Measurements from ENCODE around the gene DPH2.

DPH2 gene

DNA sequence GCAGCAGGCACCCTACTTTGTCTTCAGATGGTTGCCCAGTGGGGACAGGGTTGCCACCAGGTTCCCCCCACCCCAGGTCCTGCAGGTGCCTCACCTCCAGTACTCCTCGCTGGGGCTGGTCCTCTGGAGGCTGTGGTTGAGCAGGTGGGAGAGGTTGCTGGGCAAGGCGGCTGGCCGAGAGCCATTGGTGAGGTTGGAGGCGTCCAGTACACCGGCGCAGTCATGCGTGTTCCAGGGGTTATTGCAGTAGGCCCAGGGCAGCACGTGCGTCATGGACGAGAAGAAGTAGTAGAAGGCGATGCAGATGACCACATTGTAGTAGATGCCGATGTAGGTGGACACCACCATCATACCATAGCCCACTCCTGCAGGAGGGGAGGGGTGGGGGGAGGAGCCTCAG lies 38.4 kb downstream of the DPH2 start:
- no peak for DNase-seq

DNA sequence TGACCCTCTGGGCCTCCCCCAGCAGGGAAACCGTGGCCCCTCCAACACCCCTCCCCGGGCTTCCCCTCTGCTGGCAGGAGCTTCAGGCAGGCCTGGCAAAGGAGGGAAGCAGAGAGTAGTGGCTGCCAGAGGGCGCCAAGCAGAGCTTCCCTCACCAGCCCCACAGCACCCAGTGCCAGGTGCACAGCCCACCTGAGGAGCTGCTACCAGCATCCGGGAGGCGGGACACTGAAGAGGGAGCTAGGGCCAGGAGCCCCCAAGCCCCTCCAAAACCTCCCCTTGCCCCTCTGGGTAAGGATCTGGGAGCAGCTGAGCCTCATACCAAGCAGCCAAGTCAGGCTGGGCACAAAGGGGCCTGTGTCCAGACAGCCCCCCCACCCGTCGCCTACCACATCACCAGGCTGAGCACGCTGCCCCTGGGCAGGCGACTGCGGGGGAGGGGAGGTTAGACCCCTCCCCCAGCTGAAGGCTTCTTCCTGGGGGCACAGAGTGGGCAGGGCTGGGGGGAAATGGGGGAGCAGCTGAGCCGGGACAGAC lies 41.2 kb downstream of the DPH2 start:
- no peak for DNase-seq

DNA sequence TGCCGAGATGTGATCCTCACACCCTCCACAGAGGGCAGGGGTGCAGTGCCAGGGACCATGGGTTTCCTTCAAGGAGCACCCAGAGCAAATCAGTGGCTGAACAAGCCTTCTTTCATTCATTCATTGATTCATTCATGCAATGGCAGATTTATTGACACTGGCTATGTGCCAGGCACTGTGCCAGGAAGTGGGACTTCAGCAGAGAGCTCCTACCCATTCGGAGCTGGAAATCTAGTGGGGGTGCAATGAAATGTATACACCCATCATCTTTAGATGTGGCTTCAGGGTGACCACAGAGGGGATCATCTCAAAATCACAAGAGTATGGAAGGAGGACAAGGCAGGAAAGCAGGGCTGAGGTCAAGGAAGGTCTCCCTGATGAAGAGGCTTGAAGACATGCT lies 42.6 kb downstream of the DPH2 start:
- no peak for DNase-seq

DNA sequence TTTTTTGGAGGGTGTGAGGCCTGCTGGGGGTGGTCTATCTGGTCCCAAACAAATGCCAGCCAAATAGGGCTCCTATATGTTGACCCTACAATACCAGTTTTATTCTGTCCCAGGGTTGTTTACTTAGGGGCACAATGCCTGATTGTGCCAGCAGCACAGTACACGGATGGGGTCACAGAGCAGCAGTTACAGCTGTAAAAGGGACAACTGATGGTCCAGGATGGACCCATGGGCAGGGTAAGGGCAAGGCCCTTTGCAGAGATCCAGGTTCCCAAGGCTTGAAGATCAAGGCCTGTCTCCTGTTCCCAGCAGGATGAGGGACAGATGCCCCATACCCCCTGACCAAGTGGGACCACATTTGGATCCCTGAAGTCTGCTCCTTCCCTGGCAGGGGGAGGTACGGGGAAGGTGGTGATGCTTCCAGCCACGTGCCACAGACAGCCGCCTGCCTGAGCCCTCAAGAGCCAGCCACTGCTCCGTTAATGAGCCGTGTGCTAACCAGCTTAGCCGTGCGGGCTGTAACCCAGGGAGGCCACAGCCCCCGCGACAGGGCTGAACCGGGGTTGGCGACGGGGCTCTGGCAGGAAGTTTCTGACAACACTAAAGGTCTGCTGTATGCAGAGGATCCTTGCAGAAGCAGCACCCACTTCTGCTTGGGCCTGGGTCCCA lies 43.3 kb downstream of the DPH2 start:
- DNase-seq = no peak

DNA sequence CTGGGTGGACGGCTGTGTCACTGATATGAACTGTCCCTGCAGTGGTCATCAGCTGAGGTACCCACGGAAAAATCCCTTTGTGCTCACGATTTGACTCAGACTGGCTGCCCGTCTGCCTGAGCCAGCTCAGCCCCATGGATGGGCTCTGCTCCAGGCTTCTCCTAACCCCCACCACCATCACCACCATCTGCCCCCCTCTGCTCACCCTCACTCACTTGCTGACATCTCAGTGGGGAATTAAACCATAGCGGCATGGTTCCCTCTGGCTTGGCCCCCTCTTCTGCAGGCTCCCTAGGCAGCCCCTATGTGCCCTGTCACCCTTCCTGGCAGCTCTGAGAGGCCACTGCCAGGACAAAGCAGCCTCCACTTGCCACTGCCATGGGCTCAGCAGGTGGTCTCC lies 44.1 kb downstream of the DPH2 start:
- DNase-seq = no peak

DNA sequence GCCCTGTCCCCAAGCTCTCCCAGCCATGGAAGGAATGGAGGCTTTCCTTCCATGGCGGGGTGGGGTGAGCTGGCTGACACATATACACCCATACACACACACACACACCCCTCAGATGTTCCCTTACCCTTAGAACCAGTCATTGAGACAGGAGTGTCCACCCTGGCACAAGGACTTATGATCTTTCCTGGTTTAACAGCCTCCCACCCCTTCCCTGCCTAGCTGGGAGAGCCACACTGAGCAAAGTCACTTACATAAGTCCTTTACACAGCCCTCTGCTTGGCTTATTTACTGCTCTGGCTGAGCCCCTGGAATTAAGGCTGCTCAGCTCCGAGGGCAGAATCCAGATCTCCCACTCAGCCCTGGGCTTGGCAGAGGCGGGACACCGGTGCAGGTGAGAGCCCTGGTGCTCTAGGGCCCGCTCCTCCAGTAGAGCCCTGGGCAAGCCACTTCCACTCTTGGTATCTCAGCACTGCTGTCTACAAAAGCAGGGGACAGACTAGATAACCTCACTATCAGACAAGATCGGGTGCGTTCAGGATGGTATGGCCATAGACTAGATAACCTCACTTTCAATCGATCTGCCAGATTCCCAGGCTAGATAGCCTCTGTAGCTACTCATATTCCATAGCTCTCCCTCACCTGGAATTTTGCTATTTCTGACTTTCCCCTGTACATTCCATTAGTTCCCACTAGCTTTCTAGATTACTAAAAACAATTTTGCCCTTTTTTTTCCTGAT lies 44.7 kb downstream of the DPH2 start:
- DNase-seq = no peak

DNA sequence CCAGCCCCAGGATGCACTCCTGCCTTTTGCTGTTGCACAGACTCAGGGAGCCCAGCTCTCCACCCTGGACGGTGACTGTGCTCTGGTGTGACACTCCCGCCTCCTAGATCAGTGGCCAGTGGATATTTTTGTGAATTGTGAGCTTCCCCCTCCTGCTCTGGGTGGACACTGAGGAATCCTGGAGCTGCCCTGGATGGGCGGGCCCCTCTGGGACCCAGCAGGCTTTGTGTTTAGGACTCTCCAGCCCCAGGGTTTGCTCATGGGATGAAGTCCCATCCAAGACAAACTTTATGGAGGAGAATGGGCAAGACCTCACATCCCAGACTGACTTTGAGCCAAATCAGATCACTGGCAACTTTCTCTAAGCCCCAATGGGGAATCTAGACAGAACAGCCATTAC lies 45.4 kb downstream of the DPH2 start:
- no peak for DNase-seq

DNA sequence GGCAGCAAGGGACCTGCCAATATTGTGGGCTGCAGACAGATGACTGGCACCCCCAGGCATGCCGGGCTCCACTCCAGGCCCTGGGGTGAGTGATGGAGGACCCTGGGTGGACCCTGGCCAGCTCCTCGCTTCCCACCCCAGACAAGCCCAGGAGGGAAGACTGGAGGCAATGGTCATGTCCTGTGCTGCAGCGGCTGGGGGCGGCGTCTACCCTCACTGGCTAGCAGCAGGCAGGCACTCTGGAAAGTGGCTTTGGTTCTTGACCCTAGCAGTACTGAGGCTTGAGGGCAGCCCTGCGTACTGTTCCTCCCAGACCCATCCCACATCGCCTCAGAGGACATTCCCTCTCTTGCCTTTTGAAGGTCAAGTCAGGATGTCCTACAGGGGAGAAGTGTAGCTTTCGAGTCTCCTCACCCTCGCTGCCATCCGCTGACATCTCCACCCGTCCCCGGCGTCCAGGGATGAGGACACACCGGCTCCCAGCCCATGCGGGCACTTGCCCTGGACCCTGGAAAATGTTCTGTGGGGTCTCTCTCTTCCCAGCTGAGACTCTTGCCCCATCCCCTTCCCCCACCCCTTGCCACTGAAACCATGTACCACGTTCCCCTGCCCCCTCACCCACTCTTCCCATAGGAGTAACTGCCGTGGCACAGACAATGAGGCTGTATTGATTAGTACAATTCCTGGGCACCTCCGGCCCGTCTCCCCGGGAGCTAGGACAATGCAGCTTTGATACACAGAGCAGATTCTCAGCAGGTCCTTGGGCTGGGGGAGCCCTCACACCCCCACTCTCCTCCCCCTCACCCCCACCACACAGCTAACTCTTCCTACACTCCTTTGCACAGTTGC lies 46.5 kb downstream of the DPH2 start:
- no peak for DNase-seq

DNA sequence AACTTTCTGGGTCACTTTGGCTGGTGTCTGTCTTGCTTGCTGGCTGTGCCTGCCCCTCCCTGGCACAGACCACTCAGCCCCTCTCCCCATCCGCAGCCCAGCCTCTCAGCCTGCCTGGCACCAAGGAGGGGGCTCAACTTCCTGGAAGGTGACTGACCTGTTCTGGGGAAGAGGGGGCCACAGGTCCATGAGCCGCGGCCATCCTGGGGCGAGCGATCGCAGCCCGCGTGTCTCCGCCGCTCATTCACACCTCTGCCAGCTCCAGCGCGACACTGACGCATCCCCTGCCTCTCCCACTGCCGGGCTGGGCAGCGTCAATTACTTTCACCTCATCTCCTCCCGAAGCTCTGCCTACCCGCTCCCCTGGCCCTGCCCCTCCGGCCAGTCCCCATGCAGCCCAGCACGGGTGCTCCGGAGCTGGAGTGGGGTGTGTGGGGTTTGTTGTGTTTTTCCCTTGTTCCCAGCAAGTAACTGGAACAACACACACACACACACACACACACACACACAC lies 47.1 kb downstream of the DPH2 start:
- no peak for DNase-seq

DNA sequence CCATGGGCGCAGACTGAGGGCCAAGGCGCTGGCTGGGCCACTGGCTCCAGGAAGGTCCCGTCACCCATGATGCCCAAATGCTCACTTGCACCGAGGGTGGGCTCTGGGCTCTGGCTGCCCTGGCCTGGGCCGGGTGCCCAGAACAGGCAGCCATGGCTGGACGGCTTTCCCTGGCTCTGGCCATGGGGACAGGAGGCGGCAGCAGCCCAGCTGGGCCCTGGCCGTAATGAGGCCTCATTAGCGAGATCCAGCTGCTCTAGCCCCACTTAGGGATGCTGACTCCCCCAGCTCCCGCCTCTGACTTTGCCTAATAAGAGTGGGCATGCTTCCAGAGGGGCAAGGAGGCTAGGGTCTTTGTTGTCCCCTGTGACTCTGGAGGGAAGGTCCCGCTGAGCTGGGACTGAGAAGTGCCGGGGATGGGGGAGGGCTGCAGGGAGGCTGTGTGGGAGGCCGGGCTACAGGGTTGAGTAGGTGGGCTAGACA lies 49.7 kb downstream of the DPH2 start:
- DNase-seq = no peak

DNA sequence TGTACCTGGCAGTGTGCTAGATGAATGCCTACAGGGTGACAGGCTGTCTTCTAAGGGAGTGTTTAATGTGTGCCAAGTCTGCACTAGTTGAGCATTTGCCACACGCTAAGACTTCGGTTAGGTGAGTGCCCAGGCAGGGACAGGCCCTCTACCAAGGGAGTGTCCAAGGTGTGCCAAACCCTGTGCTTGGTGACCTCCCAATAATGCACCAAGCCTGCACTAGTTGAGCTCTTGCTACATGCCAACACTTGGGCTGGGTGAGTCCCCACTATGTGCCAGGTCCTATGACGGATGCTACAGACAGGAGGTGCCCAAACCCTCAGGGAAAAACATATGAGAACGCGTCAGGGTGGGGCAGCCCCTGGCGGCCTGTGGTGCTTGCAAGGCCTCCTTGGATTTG lies 50.7 kb downstream of the DPH2 start:
- DNase-seq = no peak

DNA sequence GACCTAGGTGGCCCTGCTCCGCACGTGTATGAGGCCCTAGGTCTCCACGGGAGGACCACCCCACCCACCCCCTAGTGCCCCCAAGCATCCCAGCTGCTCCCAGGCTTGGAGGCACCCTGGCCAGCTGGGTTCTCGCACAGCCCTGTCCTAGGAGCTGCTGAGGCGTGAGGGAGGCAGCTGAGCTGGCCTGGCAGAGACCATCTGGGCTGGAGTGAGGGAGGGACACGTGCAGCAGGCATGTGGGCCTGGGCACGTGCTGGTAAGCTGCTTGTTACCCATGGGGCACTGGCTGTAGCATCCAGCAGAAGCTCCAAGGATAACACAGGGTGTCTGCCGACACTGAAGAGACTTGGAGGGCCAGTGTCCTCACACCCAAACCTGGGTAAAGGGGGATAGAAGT lies 51.3 kb downstream of the DPH2 start:
- DNase-seq = no peak

DNA sequence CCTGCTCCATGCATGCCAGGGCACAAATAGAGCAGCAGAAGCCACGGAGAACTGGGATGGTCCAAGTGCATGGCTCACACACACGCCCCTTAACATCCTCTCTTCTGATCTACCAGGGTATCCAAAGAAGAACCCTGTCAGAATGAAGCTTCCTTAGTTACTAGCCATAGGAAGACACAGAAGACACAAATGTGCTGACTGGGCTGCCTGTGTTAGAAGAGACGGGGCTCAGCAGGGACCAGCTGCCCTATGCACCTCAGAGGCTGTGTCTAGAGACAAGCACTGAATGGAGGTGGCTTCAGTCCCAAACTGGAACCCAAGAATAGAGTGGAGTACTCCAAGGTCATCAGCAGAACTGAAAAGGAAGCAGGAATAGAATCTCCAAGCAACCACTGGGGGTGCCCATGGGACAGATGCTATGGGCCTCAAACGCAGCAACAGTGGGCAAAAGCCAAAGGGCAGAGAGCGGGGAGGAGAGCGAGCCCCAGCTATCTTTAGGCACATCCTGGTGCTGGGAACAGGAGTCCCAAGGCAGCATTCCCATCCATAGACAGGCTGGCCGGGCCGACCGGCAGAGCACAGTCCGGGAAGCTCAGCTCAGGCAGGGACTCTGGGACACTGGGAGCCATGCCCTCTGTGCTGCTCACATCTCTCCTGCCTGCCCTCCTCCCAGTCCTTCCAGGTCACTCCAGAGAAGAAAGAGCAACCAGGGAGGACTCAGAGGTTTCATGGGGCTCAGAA lies 51.9 kb downstream of the DPH2 start:
- no peak for DNase-seq

All from fibroblast of upper back skin (primary cell).